ENCODE measurements around the gene MMP1. TPM values are rescaled to one million over a fixed set of nuclear protein-coding genes. Genes with fewer than 3 reads are reported as not detected.

MMP1 gene
- total RNA-seq, 2 donors from 2014 or later: not detected

DNA sequence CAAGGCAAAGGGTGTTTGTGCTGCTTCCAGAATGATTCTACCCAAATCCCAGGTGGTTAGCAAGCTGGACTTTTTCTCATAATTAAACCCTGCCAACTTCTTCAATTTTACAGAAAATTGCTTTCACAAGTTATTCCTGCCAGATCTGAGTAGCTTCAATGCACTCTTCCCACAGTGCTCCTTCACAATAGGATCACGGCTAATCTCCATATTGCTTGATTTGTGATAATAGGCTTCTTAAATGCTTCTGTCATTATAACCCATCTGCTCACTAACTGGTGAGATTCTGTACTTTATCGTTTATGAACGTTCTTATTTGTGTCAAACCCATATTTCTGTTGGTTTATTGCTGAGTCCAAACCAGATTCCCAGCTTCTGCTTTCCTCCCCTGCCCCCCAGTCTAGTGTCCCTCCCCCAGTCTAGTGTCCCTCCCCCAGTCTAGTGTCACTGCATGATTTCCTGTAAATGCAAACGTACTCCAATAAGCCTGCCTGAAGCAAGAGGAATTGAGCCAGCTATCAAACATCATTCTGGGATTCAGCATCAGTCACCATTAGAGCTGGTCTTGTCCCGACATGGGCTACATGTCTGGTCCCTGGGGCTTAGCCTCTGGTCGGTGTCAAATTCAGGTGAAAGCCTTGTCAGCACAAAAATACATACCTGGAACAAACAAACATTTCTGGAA, 31.5 kb upstream of the MMP1 start:
- H3K27me3 Mint-ChIP-seq: peaks cover 15 to 29% of the 10 kb centered on the region in 2 donors
- no peaks in the 10 kb centered on the region for H3K4me1 Mint-ChIP-seq (ENCODE audit: low read depth in 2 of 2)
- H3K27ac Mint-ChIP-seq: no peak overlapping the region
- no peaks in the 10 kb centered on the region for H3K9me3 Mint-ChIP-seq
- H3K36me3 Mint-ChIP-seq: no peaks in the 10 kb centered on the region
- ATAC-seq (no peak), DNase-seq (ENCODE audit: low spot score) (no peak)
- H3K4me3 Mint-ChIP-seq: no peak overlapping the region

DNA sequence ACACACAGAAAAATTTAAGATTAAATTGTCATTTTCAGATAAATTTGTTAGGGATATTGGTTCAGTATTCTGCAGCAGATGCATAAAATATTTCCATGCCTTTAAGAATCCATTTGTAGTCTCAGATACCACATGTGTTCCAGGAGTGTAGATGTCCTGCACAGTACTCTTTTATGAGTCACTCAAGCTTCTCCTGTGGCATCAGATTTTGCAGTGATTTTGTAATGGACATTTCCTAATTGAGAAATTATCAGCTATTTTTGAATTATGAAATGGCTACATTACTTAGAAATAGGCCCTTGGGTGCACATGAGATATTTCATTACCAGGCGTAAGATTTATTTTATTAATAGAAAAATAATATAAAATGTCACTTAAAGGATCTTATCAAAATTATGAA, 26.6 kb upstream of the MMP1 start:
- Mint-ChIP-seq H3K4me3 (no peak overlapping the region), H3K36me3 (no peaks in the 10 kb centered on the region), H3K27me3 (peaks cover under 1 to 4% of the 10 kb centered on the region in 2 donors), H3K4me1 (ENCODE audit: low read depth in 2 of 2) (no peaks in the 10 kb centered on the region), H3K27ac (no peak overlapping the region), H3K9me3 (no peaks in the 10 kb centered on the region)
- no peak for ATAC-seq
- no peak for DNase-seq (ENCODE audit: low spot score)

DNA sequence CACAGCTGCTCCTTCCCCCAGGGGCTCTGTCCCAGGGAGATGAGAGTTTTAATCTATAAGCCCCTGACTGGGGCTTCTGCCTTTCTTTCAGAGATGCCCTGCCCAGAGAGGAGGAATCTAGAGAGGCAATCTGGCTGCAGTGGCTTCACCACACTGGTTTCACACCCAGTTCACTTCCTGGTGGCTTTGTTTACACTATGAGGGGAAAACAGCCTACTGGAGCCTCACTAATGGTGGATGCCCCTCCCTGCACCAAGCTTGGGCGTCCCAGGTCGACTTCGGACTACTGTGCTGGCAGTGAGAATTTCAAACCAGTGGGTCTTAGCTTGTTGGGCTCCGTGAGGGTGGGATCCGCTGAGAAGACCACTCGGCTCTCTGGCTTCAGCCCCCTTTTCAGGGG, 21.5 kb upstream of the MMP1 start:
- Mint-ChIP-seq H3K36me3 (peaks cover 8% of the 10 kb centered on the region), H3K4me1 (ENCODE audit: low read depth in 2 of 2) (no peaks in the 10 kb centered on the region), H3K27ac (no peak overlapping the region), H3K9me3 (peaks cover 20% of the 10 kb centered on the region), H3K4me3 (no peak overlapping the region), H3K27me3 (peaks cover 0 to 14% of the 10 kb centered on the region in 2 donors)
- DNase-seq (ENCODE audit: low spot score): no peak
- no peak for ATAC-seq

DNA sequence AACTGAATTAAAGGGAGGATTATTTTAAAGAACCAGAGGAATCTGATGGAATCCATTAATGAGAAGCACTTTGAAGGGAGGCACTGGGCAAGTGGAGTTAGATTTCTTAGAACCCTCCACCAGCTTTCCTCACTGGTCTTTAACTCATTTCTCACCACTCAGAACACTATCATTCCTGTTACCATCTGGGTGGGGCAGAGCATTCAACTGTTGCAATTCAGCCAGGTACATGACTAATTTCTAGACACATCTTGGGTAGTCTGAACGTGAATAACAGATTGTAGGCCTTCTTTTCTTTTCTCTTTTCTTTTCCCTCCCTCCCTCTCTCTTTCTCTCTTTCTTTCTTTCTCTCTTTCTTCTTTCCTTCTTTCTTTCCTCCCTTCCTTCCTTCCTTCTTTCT, 15.5 kb upstream of the MMP1 start:
- Mint-ChIP-seq H3K9me3 (peaks cover 19% of the 10 kb centered on the region), H3K27ac (no peak overlapping the region), H3K27me3 (peaks cover 7 to 16% of the 10 kb centered on the region in 2 donors), H3K4me3 (no peak overlapping the region), H3K36me3 (peaks cover 7% of the 10 kb centered on the region), H3K4me1 (ENCODE audit: low read depth in 2 of 2) (no peaks in the 10 kb centered on the region)
- ATAC-seq: no peak
- no peak for DNase-seq (ENCODE audit: low spot score)

DNA sequence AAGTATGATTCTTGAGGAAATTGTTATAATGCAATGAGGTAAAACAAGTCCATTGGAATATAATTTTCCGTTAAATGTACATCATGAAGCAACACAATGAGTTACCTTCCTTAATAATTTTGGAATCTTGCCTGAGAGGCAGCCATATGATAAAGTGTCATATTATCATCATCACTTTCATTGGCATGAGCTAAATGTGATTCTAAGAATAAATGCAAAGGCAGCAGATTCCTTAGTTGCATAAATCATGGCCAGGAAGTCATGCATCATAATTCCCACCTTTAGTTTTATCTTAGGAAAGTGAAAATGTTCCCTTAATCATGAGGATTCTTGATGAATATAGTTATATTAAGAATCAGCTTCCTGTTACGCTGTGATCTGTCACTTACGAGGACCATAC, 14.2 kb upstream of the MMP1 start:
- no peaks in the 10 kb centered on the region for H3K36me3 Mint-ChIP-seq
- peaks cover 7 to 12% of the 10 kb centered on the region in 2 donors for H3K27me3 Mint-ChIP-seq
- no peak for DNase-seq (ENCODE audit: low spot score)
- no peak overlapping the region for H3K4me3 Mint-ChIP-seq
- peaks cover 9% of the 10 kb centered on the region for H3K9me3 Mint-ChIP-seq
- H3K4me1 Mint-ChIP-seq (ENCODE audit: low read depth in 2 of 2): no peaks in the 10 kb centered on the region
- no peak overlapping the region for H3K27ac Mint-ChIP-seq
- no peak for ATAC-seq

DNA sequence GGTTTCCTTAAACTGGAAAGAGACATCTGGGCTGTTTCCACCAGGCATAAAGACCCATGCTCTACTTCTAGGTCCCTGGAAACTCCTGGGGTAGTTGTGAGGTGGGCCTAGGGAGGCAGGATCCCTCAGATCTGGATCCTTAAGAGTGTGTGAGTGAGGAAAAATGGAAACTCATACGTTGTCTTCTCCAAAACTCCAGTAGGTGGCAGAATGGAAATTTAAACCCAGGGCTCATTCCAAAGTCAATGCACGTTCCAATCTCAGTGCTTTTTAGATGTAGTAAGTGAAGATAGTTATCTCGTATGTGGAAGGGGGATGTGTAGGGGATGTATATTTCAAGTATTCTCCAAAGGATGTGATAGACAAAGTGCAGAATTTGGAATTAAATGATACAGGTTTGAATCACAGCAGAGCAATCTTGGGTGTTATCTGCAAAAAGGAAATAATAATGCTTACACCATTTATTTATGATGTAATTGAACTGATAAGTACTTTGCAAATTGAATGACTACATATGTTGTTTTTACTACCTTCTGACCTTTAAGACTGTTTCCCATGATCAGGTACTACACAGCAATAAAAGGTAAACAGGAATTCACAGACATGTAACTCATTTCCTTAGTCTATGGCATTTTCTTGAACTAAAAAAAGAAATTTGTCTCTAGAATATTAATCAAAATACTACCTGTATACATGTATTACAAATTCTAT, 13.1 kb upstream of the MMP1 start:
- Mint-ChIP-seq H3K9me3 (peaks cover 4% of the 10 kb centered on the region), H3K4me1 (ENCODE audit: low read depth in 2 of 2) (no peaks in the 10 kb centered on the region), H3K27ac (no peak overlapping the region), H3K27me3 (peaks cover 7 to 12% of the 10 kb centered on the region in 2 donors), H3K4me3 (no peak overlapping the region), H3K36me3 (no peaks in the 10 kb centered on the region)
- DNase-seq (ENCODE audit: low spot score) (no peak), ATAC-seq (no peak)

DNA sequence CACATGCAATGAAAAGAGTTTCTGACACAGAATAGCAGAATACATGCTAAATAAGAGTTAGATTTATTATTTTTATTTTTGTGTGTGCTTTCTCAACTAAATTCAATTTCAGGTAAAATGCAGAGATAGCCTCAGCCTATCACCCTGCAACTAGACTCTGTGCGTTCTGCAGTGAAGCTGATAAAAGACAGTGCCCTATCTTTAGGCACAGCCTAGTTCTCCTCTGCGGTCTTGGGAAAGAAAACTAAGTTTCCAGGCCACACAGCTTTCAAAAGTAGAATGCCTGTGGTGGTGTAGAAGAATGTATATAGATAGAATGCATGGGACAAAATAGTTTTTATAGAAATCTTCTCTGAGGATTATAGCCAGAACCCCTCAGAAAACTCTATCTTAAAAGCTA, 12.0 kb upstream of the MMP1 start:
- H3K27me3 Mint-ChIP-seq: peaks cover 6 to 7% of the 10 kb centered on the region in 2 donors
- H3K36me3 Mint-ChIP-seq: no peaks in the 10 kb centered on the region
- no peak overlapping the region for H3K4me3 Mint-ChIP-seq
- no peak overlapping the region for H3K27ac Mint-ChIP-seq
- ATAC-seq (no peak), DNase-seq (ENCODE audit: low spot score) (no peak)
- H3K4me1 Mint-ChIP-seq (ENCODE audit: low read depth in 2 of 2): no peaks in the 10 kb centered on the region
- no peaks in the 10 kb centered on the region for H3K9me3 Mint-ChIP-seq

DNA sequence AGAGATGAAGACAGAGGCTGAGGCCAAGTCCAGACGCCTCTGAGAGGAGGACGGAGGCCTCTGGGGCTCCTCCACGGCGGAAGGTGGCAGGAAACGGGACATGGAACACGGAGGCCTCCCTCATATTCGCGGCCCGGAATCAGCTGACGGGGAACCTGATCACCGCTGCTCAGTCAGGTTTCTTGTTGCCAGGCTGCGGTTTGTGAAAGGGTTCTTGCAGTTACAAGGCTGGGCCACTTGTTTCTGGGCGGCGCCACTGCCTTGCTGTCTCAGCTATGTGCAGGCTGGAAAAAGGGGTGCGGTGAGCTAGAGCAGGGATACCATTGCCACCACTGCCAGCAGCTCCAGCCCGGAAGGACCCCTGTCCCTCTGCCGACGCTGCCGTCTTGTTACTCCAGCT, 10.0 kb upstream of the MMP1 start:
- ATAC-seq (peak in 1 of 2 donors; percentile 24), DNase-seq (ENCODE audit: low spot score) (no peak)
- Mint-ChIP-seq H3K27ac (no peak overlapping the region), H3K9me3 (peaks cover 4% of the 10 kb centered on the region), H3K4me1 (ENCODE audit: low read depth in 2 of 2) (no peaks in the 10 kb centered on the region), H3K27me3 (peaks cover 9 to 17% of the 10 kb centered on the region in 2 donors), H3K36me3 (no peaks in the 10 kb centered on the region), H3K4me3 (no peak overlapping the region)

DNA sequence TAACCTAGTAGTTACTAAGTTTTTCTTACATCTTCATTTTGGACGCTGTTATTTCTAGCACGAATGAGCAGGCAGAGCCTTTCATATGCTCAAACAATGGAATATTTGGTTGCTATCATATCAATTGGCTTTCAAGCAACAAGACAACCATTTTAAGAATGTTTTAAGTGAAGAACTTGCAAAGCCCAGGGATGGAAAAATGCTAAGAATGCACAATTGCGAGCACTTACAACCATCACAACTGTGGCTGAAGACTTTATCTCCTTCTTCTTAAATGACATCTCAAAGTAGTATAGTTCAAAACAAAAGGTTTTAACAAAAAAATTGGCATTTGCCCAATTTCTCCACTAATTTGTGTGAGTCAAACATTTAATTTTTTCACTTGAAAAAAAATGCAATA, 8.3 kb upstream of the MMP1 start:
- H3K9me3 Mint-ChIP-seq: peaks cover 4% of the 10 kb centered on the region
- H3K4me1 Mint-ChIP-seq (ENCODE audit: low read depth in 2 of 2): no peaks in the 10 kb centered on the region
- ATAC-seq: no peak
- H3K36me3 Mint-ChIP-seq: no peaks in the 10 kb centered on the region
- H3K4me3 Mint-ChIP-seq: no peak overlapping the region
- peaks cover 8 to 14% of the 10 kb centered on the region in 2 donors for H3K27me3 Mint-ChIP-seq
- no peak overlapping the region for H3K27ac Mint-ChIP-seq
- DNase-seq (ENCODE audit: low spot score): no peak

DNA sequence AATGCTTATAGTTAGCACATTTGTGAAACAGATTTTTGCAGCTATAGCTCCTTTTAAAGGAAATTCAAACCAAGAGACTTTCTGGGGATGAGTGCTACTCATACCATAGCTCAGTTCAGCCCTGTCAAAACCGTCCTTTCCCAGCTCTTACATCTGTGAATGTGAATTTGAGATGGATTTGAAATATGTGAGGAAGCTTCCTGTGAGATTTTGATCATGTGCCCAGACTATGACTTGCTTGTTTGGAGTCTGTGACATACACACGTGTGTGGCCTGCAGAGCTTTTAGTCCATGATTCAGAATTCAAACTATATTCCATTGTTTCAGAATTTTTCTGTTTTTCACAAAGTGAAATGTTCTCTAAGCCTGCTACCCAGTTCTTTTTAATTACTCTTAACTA, 4.4 kb upstream of the MMP1 start:
- no peaks in the 10 kb centered on the region for H3K4me1 Mint-ChIP-seq (ENCODE audit: low read depth in 2 of 2)
- ATAC-seq (no peak), DNase-seq (ENCODE audit: low spot score) (no peak)
- no peaks in the 10 kb centered on the region for H3K36me3 Mint-ChIP-seq
- no peak overlapping the region for H3K4me3 Mint-ChIP-seq
- H3K9me3 Mint-ChIP-seq: peaks cover 4% of the 10 kb centered on the region
- peaks cover 4 to 14% of the 10 kb centered on the region in 2 donors for H3K27me3 Mint-ChIP-seq
- no peak overlapping the region for H3K27ac Mint-ChIP-seq

DNA sequence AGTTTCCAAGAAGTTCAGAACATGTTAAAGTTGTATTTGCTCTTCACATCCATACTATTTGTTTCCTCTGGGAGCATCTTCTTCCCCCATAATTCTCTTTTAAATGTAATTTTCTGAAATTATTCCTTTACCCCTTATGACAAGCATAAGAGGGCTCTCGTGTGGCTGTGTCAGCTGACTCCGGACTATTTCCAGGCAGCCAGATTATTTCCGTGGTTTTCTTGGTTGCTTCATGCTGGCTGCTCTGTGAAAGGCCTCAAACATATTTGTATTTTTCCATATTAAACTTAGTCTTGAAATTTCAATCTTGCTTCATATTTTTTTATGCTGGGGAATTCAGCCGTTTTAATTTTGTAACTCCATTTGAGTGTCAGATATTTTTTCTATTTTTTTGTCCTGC, 2.8 kb upstream of the MMP1 start:
- H3K27ac Mint-ChIP-seq: no peak overlapping the region
- peaks cover 4% of the 10 kb centered on the region for H3K9me3 Mint-ChIP-seq
- H3K36me3 Mint-ChIP-seq: no peaks in the 10 kb centered on the region
- H3K27me3 Mint-ChIP-seq: peaks cover 4 to 14% of the 10 kb centered on the region in 2 donors
- no peak overlapping the region for H3K4me3 Mint-ChIP-seq
- no peaks in the 10 kb centered on the region for H3K4me1 Mint-ChIP-seq (ENCODE audit: low read depth in 2 of 2)
- no peak for DNase-seq (ENCODE audit: low spot score)
- ATAC-seq: no peak

DNA sequence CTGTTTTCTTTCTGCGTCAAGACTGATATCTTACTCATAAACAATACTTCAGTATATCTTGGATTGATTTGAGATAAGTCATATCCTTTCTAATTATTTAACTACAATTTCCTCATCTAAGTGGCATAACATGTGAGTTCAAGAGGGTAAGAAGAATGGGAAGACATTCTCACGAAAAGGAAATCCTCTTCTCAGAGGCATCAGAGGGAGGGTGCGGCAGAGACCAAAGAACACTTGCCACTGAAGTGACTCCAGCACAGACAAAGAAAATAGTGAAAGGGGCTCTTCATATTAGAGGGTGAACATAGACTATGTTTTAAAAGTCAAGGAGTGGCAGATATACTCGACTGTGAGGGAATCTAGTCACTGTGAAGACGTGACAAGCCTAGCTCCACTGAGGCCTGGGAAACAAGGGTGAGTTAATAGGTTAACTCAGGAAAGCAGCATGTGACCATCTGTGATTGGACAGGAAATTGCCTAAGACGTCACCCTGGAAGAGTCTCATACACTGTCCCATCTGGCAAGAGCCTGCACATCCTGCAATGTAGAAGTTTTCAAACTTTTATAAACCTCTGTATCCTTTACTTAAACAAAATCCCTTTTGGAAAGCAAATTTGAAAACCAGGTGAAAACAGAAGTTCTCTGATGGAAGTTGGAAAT, 1.9 kb upstream of the MMP1 start:
- no peak for DNase-seq (ENCODE audit: low spot score)
- Mint-ChIP-seq H3K9me3 (peaks cover 4% of the 10 kb centered on the region), H3K27me3 (peaks cover 4 to 12% of the 10 kb centered on the region in 2 donors), H3K4me3 (no peak overlapping the region), H3K36me3 (no peaks in the 10 kb centered on the region), H3K27ac (no peak overlapping the region), H3K4me1 (ENCODE audit: low read depth in 2 of 2) (no peaks in the 10 kb centered on the region)
- no peak for ATAC-seq

DNA sequence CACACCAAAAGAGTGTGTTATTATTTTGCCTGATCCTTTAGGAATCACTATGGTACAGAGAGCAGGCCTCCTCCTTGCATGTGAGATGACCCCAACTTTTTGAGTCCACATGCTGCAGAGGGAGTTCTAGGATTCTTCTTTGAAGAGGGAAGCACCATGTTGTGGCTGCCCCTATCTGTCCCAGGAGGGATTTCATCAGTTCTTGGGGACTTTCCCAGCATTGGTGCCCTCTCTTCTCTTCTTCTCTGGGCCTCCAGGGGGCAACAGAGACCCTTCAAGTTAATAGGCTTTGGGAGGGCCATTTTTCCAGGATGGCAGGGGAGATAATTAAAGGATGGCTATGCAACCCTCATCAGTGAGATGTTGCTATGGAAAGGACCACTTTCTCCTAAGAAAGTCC, 3.6 kb downstream of the MMP1 start:
- Mint-ChIP-seq H3K36me3 (no peaks in the 10 kb centered on the region), H3K4me3 (no peak overlapping the region), H3K4me1 (ENCODE audit: low read depth in 2 of 2) (no peaks in the 10 kb centered on the region), H3K27me3 (no peaks in the 10 kb centered on the region), H3K9me3 (no peaks in the 10 kb centered on the region), H3K27ac (no peak overlapping the region)
- DNase-seq (ENCODE audit: low spot score): no peak
- peak; percentile 36 to 68 for ATAC-seq

DNA sequence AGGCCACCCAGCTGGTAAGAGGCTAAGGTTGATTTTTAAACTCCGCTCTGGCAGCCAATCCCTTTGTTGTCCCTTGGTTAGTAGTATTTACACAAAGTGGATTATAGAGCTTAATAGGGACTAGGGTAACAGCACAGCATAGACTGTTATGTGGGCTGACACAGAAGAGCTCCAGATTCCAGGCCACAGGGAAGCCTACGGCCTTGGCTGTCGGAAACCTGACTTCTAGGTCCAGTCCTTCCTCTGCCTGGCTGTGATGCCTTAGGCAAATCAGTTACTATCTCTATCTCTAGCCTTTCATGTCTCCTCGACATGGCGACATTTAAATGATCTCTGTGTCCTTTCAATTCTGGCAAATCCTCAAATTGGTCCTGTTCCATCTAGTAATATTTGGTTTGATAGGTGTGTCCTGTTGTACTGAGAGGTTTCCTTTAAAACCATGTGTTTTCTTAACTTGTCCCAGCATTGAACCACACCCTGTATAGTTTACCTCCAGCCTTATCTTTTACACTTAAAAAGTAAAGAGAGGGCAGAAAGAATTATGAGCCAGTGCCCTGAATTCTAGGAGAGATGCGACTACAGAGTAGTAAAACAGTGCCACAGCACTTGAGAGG, 4.2 kb downstream of the MMP1 start:
- ATAC-seq (no peak), DNase-seq (ENCODE audit: low spot score) (no peak)
- no peaks in the 10 kb centered on the region for H3K9me3 Mint-ChIP-seq
- H3K4me1 Mint-ChIP-seq (ENCODE audit: low read depth in 2 of 2): no peaks in the 10 kb centered on the region
- H3K36me3 Mint-ChIP-seq: no peaks in the 10 kb centered on the region
- no peak overlapping the region for H3K4me3 Mint-ChIP-seq
- H3K27ac Mint-ChIP-seq: no peak overlapping the region
- H3K27me3 Mint-ChIP-seq: no peaks in the 10 kb centered on the region

Data from natural killer cell treated with Interleukin-12 subunit alpha and Interleukin-12 subunit beta and Interleukin-15 and Interleukin-18, amount 100 ng/mL, for 72 hours (primary cell).